GM19023 (cell line): ENCODE results near the gene KCNQ1.
"Not testable (repeated sequence)": the region's sequence is repeated elsewhere in the genome, so short reads cannot be mapped to it uniquely, and the experiment has no call there.

Source experiments
- ATAC-seq: cut with Tn5 transposase; IDR thresholded peaks from one replicate; pipeline ENCODE4 v1.9.1; 2021; ENCODE audit warnings: mild to moderate bottlenecking, moderate library complexity; ENCODE audit not compliant: unreplicated experiment

KCNQ1 gene

DNA sequence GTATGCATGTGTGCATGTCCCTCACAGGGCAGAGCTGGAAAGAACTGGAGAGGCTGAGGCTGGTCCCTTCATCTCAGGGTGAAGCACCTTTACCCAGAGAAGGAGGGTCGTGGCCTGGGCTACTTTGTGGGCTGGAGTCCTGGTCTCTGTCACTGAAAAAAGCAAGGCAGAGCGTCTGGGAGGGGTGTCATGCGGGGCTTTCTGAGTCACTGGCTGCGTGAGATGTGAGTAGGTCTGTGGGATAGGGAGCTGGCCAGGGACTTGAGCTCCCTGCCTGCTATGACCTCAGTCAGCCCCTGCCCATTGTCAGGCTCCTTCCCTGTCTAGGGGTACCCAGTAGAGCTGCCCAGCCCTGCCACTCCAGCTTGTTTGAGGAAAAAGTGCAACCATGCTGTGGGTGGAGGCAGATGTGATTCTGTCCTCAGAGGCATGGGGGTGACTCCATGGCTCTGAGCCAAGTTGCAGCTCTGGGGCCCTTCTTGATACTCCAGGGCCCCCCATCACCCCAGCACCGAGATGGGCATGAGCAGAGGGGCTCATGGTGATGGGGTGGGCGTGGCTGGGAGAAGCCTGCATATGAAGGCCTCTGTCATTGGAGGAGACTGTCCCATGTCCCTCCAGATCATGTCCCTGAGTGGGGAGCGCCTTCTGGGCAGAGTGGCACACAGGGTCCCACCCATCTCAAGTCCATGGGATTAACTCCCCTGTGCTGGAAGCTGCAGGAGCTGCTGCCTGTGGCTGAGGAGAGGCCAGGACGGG is 27.8 kb downstream of the KCNQ1 start:
- ATAC-seq = no peak

DNA sequence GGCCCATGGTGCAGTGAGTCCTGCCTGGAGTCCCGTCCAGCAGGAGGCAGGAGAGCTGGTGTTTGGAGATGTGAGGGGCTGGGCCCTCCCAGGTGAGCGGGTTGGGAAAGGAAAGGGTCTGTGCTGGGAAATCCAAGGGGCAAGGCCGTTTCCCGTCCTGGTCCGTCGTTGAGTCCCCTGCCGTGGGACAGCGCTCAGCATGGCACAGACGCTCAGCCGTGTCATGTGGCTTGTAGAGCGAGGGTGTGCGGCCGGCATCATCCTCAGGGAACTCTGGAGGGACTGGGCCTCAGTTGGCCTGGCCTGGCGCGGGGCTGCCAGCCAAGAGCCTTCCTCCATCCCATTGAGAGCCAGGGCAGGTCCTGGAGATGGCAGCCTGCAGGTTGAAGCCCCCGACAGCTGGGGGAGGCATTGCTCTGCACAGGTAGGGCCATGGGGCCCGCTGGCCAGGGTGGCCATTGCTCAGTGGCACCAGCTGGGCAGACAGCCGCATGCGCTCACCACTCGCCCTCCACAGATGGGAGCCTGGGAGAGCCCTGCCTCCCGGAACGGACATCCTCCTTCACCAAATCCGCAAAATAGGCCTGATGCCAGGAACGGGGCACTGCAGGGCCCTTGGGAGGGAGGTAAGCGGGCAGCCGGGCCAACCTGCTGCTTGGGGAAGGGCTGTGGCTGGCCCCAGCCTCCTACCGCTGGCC is 28.7 kb downstream of the KCNQ1 start:
- no peak for ATAC-seq

DNA sequence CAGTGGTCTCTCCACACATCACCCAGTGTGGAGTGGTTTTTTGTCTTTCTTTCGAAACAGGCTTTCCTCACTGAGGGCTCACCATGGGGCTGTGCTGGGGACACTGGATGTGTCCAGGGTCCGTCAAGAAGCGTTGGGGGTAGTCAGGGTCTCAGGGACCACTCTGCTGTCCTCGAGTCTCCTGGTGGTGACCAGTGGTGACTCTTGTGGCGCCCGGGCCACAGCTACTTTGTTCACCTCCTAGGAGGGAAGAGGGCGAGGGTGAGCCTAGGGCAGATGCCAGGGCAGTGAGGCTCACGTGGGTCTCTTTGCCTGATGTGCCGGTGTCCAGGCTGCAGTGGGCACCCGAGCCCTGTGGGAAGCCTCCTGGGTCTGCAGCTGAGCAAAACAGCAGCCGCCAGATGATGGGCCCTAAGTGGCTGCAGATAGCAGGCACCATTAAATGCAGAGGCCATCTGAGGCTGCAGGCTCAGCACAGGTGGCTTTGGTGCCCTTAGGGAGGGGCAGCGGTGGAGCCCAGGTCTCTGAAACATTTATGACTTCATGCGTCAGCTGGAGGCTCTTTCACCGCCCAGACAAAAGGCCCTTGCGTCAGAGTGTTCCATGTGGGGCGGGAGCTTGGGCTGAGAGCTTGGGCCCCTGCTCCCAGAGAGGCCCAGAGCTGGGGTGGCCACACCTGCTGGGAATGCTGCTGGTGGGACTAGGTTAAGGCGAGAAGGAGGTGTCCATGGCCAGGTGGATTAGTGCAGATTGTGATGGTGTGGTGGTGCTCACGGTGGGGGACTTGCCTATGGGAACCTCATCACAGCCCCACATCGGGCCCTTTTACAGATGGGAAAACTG is 29.5 kb downstream of the KCNQ1 start:
- ATAC-seq = no peak

DNA sequence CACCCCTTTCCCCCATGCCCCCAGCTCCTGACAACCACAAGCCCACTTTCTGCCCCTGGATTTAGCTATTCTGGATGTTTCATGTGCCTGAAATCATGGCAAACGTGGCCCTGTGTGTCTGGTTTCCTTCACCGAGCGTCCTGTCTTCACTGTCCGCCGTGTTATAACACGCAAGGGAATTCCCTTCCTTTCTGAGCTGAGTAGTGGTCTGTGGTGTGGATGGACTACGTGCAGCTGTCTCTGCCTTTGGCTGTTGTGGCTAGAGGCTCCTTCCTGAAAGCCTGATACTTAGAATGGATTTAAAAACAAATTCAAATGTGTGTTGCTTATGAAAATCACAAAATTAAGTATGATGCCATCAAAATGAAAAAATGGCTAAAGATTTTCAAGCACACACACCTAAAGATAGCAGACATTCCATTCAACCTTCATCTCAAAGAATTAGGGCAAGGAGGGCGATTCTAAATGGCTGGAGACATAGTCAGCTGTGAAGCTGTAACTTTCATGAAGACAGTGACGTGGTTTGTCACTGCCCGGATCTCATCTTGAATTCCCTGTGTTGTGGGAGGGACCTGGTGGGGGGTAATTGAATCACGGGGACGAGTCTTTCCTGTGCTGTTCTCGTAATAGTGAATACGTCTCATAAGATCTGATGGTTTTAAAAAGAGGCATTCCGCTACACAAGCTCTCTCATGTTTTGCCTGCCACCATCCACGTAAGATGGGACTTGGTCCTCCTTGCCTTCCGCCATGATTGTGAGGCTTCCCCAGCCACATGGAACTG is 30.5 kb downstream of the KCNQ1 start:
- no peak for ATAC-seq

DNA sequence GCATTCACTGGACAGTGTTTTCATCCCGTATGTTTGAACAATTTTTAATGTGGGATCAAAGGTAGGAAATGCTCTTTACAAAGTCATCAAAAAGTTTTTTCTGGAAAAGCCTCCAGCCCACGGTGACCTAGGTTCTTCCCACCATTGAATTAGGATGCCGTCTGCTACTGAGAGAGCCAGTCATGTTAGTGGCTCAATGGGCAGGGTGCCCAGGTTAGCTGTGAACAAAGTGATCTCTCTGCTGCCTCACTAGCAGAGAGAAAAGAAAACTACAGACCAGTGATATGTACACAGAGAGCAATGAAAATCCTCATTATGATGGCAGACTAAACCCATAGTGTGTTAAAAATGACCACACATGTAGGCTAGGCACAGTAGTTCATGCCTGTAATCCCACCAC is 32.4 kb downstream of the KCNQ1 start:
- no peak for ATAC-seq

DNA sequence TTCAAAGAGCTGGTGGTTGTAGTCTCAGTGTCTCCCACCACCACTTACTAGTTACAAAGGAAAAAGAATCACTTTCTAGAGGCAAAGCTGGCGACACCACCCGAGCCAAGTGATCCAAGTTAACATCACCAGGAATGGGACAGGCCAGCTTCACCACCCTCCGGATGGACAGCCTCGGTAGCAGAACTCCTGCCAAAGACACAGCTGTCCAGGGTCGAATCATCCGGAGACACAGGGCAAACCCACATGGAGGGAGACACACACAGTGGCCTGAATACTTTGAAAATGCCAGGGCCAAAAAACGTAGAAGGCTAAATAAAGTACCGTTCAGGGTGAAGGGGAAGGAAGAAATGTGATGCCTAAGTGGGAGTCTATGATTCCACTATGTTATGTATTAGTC is 33.1 kb downstream of the KCNQ1 start:
- ATAC-seq = no peak

DNA sequence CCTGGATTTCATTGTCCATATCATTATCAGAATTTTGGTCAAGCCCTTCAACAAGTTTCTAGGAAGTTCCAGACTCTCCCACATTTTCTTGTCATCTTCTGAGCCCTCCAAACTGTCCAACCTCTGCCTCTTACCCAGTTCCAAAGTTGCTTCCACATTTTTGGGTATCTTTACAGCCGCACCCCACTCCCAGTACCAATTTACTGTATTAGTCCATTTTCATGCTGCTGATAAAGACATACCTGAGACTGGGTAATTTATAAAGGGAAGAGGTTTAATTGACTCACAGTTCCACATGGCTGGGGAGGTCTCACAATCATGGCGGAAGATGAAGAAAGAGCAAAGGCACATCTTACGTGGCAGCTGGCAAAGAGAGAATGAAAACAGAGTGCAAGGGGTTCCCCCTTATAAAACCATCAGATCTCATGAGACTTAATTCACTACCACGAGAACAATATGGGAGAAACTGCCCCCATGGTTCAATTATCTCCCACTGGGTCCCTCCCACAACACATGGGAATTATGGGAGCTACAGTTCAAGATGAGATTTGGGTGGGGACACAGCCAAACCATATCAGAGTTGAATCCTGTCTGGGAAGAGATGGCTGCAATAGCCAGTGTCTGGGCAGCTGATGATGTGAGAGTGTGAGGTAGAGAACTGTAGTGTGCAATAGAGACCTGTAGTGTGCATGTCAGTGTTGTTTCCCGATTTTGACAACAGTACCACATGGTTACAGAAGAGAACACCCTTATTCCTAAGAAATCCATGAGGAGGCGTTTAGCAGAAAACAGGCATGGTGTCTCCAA is 35.5 kb downstream of the KCNQ1 start:
- ATAC-seq = not testable (repeated sequence)

DNA sequence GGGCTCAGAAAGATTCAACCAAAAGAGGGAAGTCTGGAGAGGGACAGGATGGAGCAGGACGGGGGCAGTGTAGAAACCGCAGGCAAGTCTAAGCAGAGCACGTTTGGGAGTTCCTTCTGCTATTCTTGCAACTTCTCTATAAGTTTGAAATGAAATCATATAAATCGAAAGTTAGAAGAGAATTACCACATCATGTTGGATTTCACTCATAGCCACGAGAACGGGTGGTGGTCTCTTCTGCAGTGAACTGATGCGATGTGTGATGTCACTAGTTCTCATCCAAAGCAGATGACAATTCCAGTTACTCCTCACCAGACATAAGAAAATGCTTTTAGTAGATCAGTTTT is 36.0 kb downstream of the KCNQ1 start:
- no peak for ATAC-seq

DNA sequence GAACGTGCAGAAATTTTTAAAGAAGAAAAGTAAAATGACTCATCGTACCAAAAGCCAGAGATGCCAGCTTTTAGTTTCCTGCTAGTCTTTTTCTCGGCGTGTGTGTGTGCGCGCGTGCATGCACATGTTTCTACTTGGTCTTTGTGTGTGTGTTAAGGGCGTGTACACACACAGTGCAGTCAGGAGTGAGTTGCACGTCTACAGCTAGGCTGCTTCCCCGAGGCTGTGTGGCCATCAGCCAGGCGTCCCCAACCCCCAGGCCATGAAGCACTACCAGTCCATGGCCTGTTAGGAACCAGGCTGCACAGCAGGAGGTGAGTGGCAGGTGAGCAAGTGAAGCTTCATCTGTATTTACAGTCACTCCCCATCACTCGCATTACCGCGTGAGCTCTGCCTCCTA is 36.4 kb downstream of the KCNQ1 start:
- ATAC-seq = no peak

DNA sequence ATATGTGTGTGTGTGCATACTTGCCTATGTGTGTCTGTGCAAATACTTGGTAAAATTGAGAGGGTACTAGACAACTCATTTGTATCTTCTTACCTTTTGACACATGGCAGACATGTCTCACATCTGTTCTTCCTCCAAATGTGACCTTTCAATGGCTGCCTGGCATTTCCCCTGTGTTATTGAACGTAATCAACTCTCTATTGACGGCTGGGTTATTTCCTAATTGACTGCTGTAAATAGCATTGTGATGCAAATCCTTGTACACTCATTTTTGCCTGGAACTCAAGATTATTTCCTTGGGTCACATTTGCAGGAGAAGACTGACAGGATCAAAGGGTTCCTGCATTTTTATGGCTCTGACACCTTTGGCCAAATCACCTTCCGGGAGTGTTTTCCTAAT is 37.4 kb downstream of the KCNQ1 start:
- ATAC-seq = no peak

DNA sequence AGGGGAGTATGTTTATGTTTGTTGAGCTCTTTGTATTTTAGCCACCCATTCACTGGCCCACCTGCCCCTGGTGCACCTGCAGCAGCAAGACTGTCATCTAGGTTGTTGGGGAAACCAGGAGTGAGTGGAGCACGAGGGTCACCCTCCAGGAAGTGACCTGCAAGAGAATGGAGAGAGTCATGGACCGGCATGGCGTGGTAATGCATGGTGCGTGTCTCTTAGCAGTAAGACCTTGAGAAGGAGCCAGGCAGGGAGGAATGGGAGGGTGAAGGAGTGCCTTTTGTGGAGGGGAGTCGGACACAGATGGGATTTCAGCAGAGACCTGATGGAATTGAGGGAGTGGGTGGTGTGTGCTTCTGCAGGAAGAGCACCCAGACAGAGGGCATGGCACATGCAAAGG is 37.9 kb downstream of the KCNQ1 start:
- ATAC-seq = no peak

DNA sequence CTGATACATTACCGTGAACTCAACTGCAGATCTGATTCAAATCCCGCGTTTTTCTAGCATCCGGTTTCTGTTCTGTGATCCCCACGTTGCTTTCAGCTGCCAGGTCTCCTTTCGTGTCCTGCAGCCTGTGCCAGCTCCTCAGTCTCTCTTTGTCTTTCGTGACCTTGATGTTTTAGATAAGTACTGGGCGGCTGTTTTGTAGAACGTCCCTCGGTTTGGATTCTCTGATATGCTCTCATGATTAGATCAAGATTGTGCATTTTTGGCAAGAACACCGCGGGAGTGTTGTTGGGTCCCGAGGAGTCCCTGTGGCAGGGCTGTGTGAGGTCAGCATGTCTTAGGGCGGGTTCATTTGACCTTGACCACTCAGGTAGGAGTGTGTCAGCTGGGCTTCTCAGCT is 38.6 kb downstream of the KCNQ1 start:
- ATAC-seq = no peak

DNA sequence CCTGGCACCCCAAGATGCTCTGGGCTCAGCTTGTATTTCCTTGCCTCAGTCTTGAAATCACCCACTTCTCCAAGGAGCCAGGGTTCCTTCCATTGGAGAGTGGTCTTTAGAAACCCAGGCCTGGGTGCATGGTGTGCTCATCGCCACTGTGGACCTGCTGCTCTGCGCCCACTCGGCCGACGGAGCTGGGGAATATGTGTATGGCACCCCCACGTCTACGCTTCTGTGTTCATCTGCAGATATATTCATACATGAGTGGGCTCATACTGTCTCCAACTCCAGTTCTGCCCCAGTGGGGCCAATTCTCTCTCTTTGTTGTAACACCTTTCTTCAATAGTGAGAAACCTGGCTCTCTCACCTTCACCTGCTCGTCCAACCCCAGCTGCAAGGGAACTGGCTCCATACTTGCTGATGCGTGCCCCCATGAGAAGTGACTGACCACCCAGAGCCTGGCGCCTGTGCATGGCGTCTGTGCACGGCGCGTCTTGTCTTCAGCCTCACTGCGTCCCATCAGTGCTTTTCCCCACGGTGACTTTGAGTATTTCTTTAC is 39.8 kb downstream of the KCNQ1 start:
- no peak for ATAC-seq

DNA sequence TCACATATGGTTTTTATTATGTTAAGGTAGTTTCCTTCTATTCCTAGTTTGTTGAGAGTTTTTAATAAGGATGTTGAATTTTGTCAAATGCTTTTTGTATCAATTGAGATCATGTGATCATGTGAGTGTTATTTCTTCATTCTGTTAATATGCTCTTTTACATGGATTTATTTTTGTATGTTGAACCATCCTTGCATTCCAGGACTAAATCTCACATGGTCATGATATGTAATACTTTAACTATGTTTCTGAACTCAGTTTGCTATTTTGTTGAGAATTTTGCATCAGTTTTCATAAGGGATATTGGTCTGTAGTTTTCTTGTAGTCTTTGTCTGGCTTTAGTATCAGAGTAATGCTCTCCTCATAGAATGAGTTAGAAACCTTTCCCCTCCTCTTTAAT is 43.2 kb downstream of the KCNQ1 start:
- no peak for ATAC-seq

DNA sequence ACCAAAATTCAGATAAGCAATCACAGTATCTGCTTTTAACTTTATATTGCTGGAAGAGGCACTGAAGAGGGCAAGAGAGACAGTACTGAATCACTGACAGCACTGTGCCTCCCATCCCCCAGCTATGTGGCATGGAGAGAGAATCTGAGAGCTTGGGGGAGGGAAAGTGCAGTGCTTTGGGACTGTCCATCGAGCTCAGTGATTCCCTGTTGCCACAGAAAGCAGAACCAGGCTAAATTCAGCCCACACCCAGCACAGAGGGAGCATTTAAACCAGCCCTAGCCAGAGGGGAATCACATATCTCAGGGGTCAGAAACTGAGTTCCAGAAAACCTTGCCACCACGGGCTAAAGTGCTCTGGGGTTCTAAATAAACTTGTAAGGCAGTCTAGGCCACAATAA is 44.3 kb downstream of the KCNQ1 start:
- no peak for ATAC-seq

DNA sequence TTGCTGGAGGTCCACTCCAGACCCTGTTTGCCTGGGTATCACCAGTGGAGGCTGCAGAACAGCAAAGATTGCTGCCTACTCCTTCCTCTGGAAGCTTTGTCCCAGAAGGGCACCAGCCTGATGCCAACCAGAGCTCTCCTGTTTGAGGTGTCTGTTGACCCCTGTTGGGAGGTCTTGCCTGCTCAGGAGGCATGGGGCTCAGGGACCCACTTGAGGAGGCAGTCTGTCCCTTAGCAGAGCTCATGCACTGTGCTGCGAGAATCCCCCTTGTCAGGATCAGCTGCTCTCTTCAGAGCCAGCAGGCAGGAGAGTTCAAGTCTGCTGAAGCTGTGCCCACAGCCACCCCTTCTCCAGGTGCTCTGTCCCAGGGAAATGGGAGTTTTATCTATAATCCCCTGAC is 53.1 kb downstream of the KCNQ1 start:
- not testable (repeated sequence) for ATAC-seq

DNA sequence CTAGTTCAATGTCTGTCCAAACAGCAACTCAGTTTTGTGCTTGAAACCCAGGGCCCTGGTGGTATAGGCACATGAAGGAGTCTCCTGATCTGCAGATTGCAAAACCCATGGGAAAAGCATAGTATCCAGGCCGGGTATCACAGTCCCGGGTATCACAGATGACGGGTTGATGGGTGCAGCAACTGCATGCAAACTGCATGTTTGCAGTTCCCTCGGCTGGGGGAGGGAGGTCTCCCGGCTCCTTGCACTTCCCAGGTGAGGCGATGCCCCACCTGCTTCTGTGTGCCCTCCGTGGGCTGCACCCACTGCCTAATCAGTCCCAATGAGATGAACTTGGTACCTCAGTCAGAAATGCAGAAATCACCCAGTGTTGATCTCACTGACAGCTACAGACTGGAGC is 53.9 kb downstream of the KCNQ1 start:
- ATAC-seq = no peak

DNA sequence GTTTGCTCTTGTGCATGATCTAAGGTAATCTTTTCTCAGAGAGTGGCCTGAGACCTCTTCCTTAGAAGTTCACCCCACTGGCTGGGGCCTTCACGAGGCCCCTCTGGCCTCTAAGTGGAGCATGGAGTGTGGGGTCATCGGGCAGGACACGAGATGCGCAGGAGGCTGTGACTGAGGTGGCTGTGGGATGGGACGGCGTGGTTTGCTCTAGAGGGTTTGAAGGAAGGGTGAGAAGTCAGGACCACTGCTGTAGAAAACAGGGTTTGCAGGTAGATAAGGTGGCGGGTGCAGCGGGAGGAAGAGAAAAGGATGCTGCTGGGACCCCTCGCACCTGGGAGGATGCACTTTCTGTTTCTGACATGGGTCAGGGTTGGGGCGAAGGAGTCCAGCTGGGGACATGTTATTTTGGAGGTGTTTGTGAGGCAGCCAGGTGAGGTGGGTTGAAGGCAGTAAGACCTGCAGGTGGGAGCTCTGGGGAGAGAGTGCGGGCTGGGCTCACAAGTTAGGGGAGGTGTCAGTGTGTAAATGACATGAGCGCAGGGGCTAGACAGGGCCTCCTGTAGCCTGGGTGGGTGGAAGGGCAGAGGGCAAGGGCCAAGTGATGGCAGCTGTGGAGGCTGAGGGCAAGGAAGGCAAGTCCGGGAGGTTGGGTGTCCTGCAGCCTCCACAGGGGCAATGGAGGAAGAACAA is 62.5 kb downstream of the KCNQ1 start:
- ATAC-seq = no peak

DNA sequence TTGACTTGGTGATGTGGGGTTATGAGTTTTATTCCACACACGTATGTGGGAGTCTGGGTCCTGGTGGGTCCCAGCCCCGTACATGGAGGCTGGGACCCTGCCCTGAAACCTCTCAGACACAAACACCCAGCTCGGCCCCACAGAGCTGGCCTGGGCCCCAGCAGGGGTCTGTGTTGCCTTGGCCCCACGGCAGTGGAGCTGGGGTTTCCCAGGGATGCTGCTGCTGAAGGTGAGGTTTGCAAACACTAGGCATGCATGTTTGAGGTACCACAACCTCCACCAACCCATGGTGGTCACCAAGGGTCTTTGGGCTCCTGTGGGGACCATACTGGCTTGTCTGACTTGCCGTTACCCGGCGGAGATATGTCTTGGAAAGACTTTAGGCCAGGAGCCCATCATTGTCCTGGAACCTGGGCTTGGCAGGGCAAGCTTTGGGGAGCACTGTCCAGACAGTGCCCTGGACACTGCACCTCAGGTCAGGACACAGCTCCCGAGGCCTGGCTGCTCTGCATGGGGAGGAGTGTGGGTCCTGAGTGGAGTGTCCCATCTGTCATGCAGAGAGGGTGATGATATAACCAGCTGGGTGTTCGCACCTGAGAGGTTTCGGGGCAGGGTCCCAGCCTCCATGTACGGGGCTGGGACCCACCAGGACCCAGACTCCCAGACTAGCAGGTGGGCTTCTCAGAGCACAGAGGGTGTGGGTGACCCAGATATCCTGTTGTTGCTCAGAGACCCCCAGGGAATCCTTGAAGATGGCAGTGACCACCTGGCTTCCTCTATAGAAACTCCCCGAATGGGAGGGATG is 63.3 kb downstream of the KCNQ1 start:
- no peak for ATAC-seq
